Peyer's patch (tissue), 4 donors: ENCODE data around the gene ACSM6. TPM values are rescaled to one million over a fixed set of nuclear protein-coding genes. Genes with fewer than 3 reads are reported as not detected.

Source experiments
- DNase-seq, 3 donors: peaks; one replicate each; pipeline ENCODE4 v3.0.0-alpha.2; 2017 to 2019
- H3K27ac ChIP-seq, 4 donors: fragments of 200-600 bp; sonication (generic); one replicate each; pipeline ENCODE4 v1.5.1; 2016 to 2019
- H3K27me3 ChIP-seq, 2 donors: fragments of 200-600 bp; sonication (generic); one replicate each; pipeline ENCODE4 v1.5.1; 2019
- H3K36me3 ChIP-seq, 3 donors: fragments of 200-600 bp; sonication (generic); one replicate each; pipeline ENCODE4 v1.5.1; 2016 to 2019
- H3K4me1 ChIP-seq, 4 donors: fragments of 200-600 bp; sonication (generic); one replicate each; pipeline ENCODE4 v1.5.1; 2016 to 2019
- H3K4me3 ChIP-seq, 4 donors: fragments of 200-600 bp; sonication (generic); 1 replicate in 3 of 4; 2 replicates in 1 of 4; pipeline ENCODE4 v1.5.1; 2016 to 2019; ENCODE audit warnings: mild to moderate bottlenecking in 1 of 4
- H3K9me3 ChIP-seq, 4 donors: fragments of 200-600 bp; sonication (generic); one replicate each; pipeline ENCODE4 v1.5.1; 2016 to 2019; ENCODE audit warnings: mild to moderate bottlenecking in 1 of 4
- CTCF ChIP-seq, 6 experiments: fragments of 450-650 bp in 4 of 6; fragments of 200-600 bp in 2 of 6; sonication (generic) in 1 of 6; IDR thresholded peaks; one replicate each; pipeline ENCODE4 v1.5.1; 2017 to 2019; ENCODE audit warnings: antibody characterized with exemption in 6 of 6, mild to moderate bottlenecking in 3 of 6, moderate library complexity in 1 of 6
- POLR2A ChIP-seq, 2 donors: fragments of 450-650 bp; IDR thresholded peaks; one replicate each; pipeline ENCODE4 v1.5.1; 2017; ENCODE audit warnings: antibody characterized with exemption in 2 of 2, mild to moderate bottlenecking in 2 of 2, moderate library complexity in 2 of 2
- total RNA-seq, 4 donors: library from RNA; depleted of rRNA; stranded (reverse); fragments of >200 nt; gene quantifications; one replicate each; pipeline ENCODE4 v1.1.0, GENCODE V29; 2016

ACSM6 gene
- total RNA-seq, 4 donors from 2014 or later, result not detected

- Histone ChIP-seq H3K36me3 (peaks cover 0 to 65% (median 0%) of the 10 kb centered on the region in 3 donors), H3K4me1 (peaks cover 0 to 18% (median 0%) of the 10 kb centered on the region in 4 donors)
- no peak for TF ChIP-seq CTCF (IDR thresholded peaks at IDR 0.05)
- no peak for TF ChIP-seq POLR2A (IDR thresholded peaks at IDR 0.05)
Measured at GRCh38 chr10:95245425-95246055, 51.5 kb downstream of the ACSM6 start.

GRCh38 chr10:95246582-95247051, 52.6 kb downstream of the ACSM6 start:
- Histone ChIP-seq H3K9me3 (no peaks in the 10 kb centered on the region), H3K36me3 (peaks cover 0 to 61% (median 0%) of the 10 kb centered on the region in 3 donors), H3K4me1 (peaks cover 0 to 18% (median 0%) of the 10 kb centered on the region in 4 donors), H3K27ac (peak overlapping the region in 3 of 4 donors; percentile 13 to 71 (median 46)), H3K27me3 (no peaks in the 10 kb centered on the region), H3K4me3 (no peak overlapping the region)
- DNase-seq, result peak; percentile 68 to 92 (median 89)
- no peak for TF ChIP-seq POLR2A (IDR thresholded peaks at IDR 0.05)
- TF ChIP-seq CTCF (IDR thresholded peaks at IDR 0.05), result peak; percentile 49 to 82 (median 78)

More at GRCh38 chr10:95245425-95246055, 51.5 kb downstream of the ACSM6 start:
- Histone ChIP-seq H3K4me3 (no peak overlapping the region), H3K27ac (peak overlapping the region in 1 of 4 donors; percentile 17), H3K27me3 (no peaks in the 10 kb centered on the region), H3K9me3 (no peaks in the 10 kb centered on the region)
- DNase-seq, result no peak

GRCh38 chr10:95247200-95247880, 53.3 kb downstream of the ACSM6 start:
- no peak for DNase-seq
- peak overlapping the region in 3 of 4 donors; percentile 13 to 71 (median 46) for H3K27ac ChIP-seq
- TF ChIP-seq POLR2A (IDR thresholded peaks at IDR 0.05) (no peak), CTCF (IDR thresholded peaks at IDR 0.05) (no peak)
- no peak overlapping the region for H3K4me3 ChIP-seq
- peaks cover 0 to 18% (median 0%) of the 10 kb centered on the region in 4 donors for H3K4me1 ChIP-seq
- H3K36me3 ChIP-seq, result peaks cover 0 to 59% (median 0%) of the 10 kb centered on the region in 3 donors
- no peaks in the 10 kb centered on the region for H3K27me3 ChIP-seq
- H3K9me3 ChIP-seq, result no peaks in the 10 kb centered on the region

GRCh38 chr10:95247881-95248583, 54.0 kb downstream of the ACSM6 start:
- Histone ChIP-seq H3K27me3 (no peaks in the 10 kb centered on the region), H3K4me3 (no peak overlapping the region), H3K36me3 (peaks cover 0 to 52% (median 0%) of the 10 kb centered on the region in 3 donors), H3K9me3 (no peaks in the 10 kb centered on the region), H3K4me1 (peaks cover 0 to 23% (median 0%) of the 10 kb centered on the region in 4 donors), H3K27ac (peak overlapping the region in 2 of 4 donors; percentile 46 to 71)
- TF ChIP-seq POLR2A (IDR thresholded peaks at IDR 0.05) (no peak), CTCF (IDR thresholded peaks at IDR 0.05) (no peak)
- DNase-seq, result no peak

- Histone ChIP-seq H3K27ac (peak overlapping the region in 1 of 4 donors; percentile 61), H3K9me3 (no peaks in the 10 kb centered on the region), H3K4me1 (peaks cover 0 to 26% (median 0%) of the 10 kb centered on the region in 4 donors), H3K36me3 (peaks cover 0 to 44% (median 0%) of the 10 kb centered on the region in 3 donors), H3K4me3 (no peak overlapping the region), H3K27me3 (no peaks in the 10 kb centered on the region)
- TF ChIP-seq POLR2A (IDR thresholded peaks at IDR 0.05) (no peak), CTCF (IDR thresholded peaks at IDR 0.05) (no peak)
- no peak for DNase-seq
Measured at GRCh38 chr10:95248989-95249388, 55.0 kb downstream of the ACSM6 start.
